Activated CD4-positive, alpha-beta T cell treated with anti-CD3 and anti-CD28 coated beads, Interleukin-2, amount 10 ng/mL, durations not matched to agents 24 days and 14 days (primary cell): ENCODE results near the gene NSUN3. TPM values are rescaled to one million over a fixed set of nuclear protein-coding genes. Genes with fewer than 3 reads are reported as not detected.

Source experiments
- DNase-seq: peaks from one replicate; pipeline ENCODE4 v3.0.0; 2022
- H3K27ac Mint-ChIP-seq: one replicate; pipeline ENCODE4 v1.8.0; 2022; ENCODE audit warnings: mild to moderate bottlenecking, mixed read lengths
- H3K27me3 Mint-ChIP-seq: one replicate; pipeline ENCODE4 v1.8.0; 2022; ENCODE audit warnings: mixed read lengths
- H3K36me3 Mint-ChIP-seq: one replicate; pipeline ENCODE4 v1.8.0; 2022; ENCODE audit warnings: low read depth, mild to moderate bottlenecking, mixed read lengths
- H3K4me1 Mint-ChIP-seq: one replicate; pipeline ENCODE4 v1.8.0; 2021; ENCODE audit warnings: mixed read lengths
- H3K4me3 Mint-ChIP-seq: one replicate; pipeline ENCODE4 v1.8.0; 2022; ENCODE audit warnings: mild to moderate bottlenecking, moderate library complexity, mixed read lengths
- H3K9me3 Mint-ChIP-seq: one replicate; pipeline ENCODE4 v1.8.0; 2021; ENCODE audit warnings: mixed read lengths
- intact Hi-C: fragments of 100-400 bp; cut with micrococcal nuclease; formaldehyde crosslinking; loops from one replicate; pipeline ENCODE4 v1.15.1; 2023
- total RNA-seq: library from RNA; stranded (reverse); gene quantifications from 2 replicates; pipeline ENCODE4 v1.2.3, GENCODE V29; 2022

The NSUN3 gene
- total RNA-seq, 1 donor from 2014 or later, result 17.9 TPM

- Mint-ChIP-seq H3K4me3 (no peak overlapping the region), H3K36me3 (peaks cover 4% of the 10 kb centered on the region), H3K4me1 (peaks cover 2% of the 10 kb centered on the region), H3K27ac (no peak overlapping the region), H3K9me3 (no peaks in the 10 kb centered on the region), H3K27me3 (no peaks in the 10 kb centered on the region)
- intact Hi-C loops, result no loop called here
- no peak for DNase-seq
Observed at GRCh38 chr3:94118390-94118789, 55.5 kb downstream of the NSUN3 start.

GRCh38 chr3:94121161-94121560, 58.3 kb downstream of the NSUN3 start:
- H3K4me3 Mint-ChIP-seq, result no peak overlapping the region
- DNase-seq, result no peak
- peaks cover 2% of the 10 kb centered on the region for H3K4me1 Mint-ChIP-seq
- H3K9me3 Mint-ChIP-seq, result no peaks in the 10 kb centered on the region
- no peaks in the 10 kb centered on the region for H3K27me3 Mint-ChIP-seq
- peaks cover 11% of the 10 kb centered on the region for H3K36me3 Mint-ChIP-seq
- intact Hi-C loops, result no loop called here
- no peak overlapping the region for H3K27ac Mint-ChIP-seq

GRCh38 chr3:94127115-94127514, 64.3 kb downstream of the NSUN3 start:
- H3K36me3 Mint-ChIP-seq, result peaks cover 16% of the 10 kb centered on the region
- H3K27ac Mint-ChIP-seq, result no peak overlapping the region
- no peaks in the 10 kb centered on the region for H3K9me3 Mint-ChIP-seq
- H3K4me1 Mint-ChIP-seq, result peaks cover under 1% of the 10 kb centered on the region
- no peak overlapping the region for H3K4me3 Mint-ChIP-seq
- DNase-seq, result no peak
- intact Hi-C loops, result no loop called here
- H3K27me3 Mint-ChIP-seq, result no peaks in the 10 kb centered on the region

GRCh38 chr3:94130690-94131089, 67.8 kb downstream of the NSUN3 start:
- intact Hi-C loops, result no loop called here
- DNase-seq, result no peak
- H3K4me3 Mint-ChIP-seq, result no peak overlapping the region
- no peak overlapping the region for H3K27ac Mint-ChIP-seq
- no peaks in the 10 kb centered on the region for H3K4me1 Mint-ChIP-seq
- peaks cover 4% of the 10 kb centered on the region for H3K9me3 Mint-ChIP-seq
- H3K27me3 Mint-ChIP-seq, result no peaks in the 10 kb centered on the region
- peaks cover 10% of the 10 kb centered on the region for H3K36me3 Mint-ChIP-seq

- H3K9me3 Mint-ChIP-seq, result peaks cover 4% of the 10 kb centered on the region
- no peak overlapping the region for H3K4me3 Mint-ChIP-seq
- DNase-seq, result no peak
- no peak overlapping the region for H3K27ac Mint-ChIP-seq
- no peaks in the 10 kb centered on the region for H3K4me1 Mint-ChIP-seq
- H3K27me3 Mint-ChIP-seq, result no peaks in the 10 kb centered on the region
- intact Hi-C loops, result no loop called here
- H3K36me3 Mint-ChIP-seq, result peaks cover 4% of the 10 kb centered on the region
Observed at GRCh38 chr3:94132777-94133176, 69.9 kb downstream of the NSUN3 start.

GRCh38 chr3:94136133-94136532, 73.3 kb downstream of the NSUN3 start:
- no peak for DNase-seq
- no peaks in the 10 kb centered on the region for H3K27me3 Mint-ChIP-seq
- H3K27ac Mint-ChIP-seq, result no peak overlapping the region
- intact Hi-C loops, result no loop called here
- H3K36me3 Mint-ChIP-seq, result no peaks in the 10 kb centered on the region
- no peaks in the 10 kb centered on the region for H3K4me1 Mint-ChIP-seq
- no peak overlapping the region for H3K4me3 Mint-ChIP-seq
- peaks cover 4% of the 10 kb centered on the region for H3K9me3 Mint-ChIP-seq

- H3K4me3 Mint-ChIP-seq, result no peak overlapping the region
- no peaks in the 10 kb centered on the region for H3K4me1 Mint-ChIP-seq
- peaks cover 4% of the 10 kb centered on the region for H3K9me3 Mint-ChIP-seq
- no peaks in the 10 kb centered on the region for H3K36me3 Mint-ChIP-seq
- DNase-seq, result no peak
- H3K27ac Mint-ChIP-seq, result no peak overlapping the region
- no peaks in the 10 kb centered on the region for H3K27me3 Mint-ChIP-seq
- intact Hi-C loops, result no loop called here
Observed at GRCh38 chr3:94137377-94137776, 74.5 kb downstream of the NSUN3 start.

- Mint-ChIP-seq H3K27ac (no peak overlapping the region), H3K4me3 (no peak overlapping the region), H3K9me3 (no peaks in the 10 kb centered on the region), H3K27me3 (peaks cover 1% of the 10 kb centered on the region), H3K4me1 (no peaks in the 10 kb centered on the region), H3K36me3 (no peaks in the 10 kb centered on the region)
- intact Hi-C loops, result no loop called here
- DNase-seq, result no peak
Observed at GRCh38 chr3:94146455-94146854, 83.6 kb downstream of the NSUN3 start.

GRCh38 chr3:94147012-94147411, 84.2 kb downstream of the NSUN3 start:
- H3K9me3 Mint-ChIP-seq, result no peaks in the 10 kb centered on the region
- DNase-seq, result no peak
- intact Hi-C loops, result no loop called here
- no peaks in the 10 kb centered on the region for H3K4me1 Mint-ChIP-seq
- no peak overlapping the region for H3K27ac Mint-ChIP-seq
- no peak overlapping the region for H3K4me3 Mint-ChIP-seq
- no peaks in the 10 kb centered on the region for H3K36me3 Mint-ChIP-seq
- peaks cover 1% of the 10 kb centered on the region for H3K27me3 Mint-ChIP-seq

- intact Hi-C loops, result no loop called here
- no peak for DNase-seq
- H3K27me3 Mint-ChIP-seq, result peaks cover 1% of the 10 kb centered on the region
- no peaks in the 10 kb centered on the region for H3K4me1 Mint-ChIP-seq
- H3K36me3 Mint-ChIP-seq, result no peaks in the 10 kb centered on the region
- H3K4me3 Mint-ChIP-seq, result no peak overlapping the region
- H3K9me3 Mint-ChIP-seq, result no peaks in the 10 kb centered on the region
- no peak overlapping the region for H3K27ac Mint-ChIP-seq
Observed at GRCh38 chr3:94150113-94150512, 87.3 kb downstream of the NSUN3 start.

GRCh38 chr3:94156626-94157025, 93.8 kb downstream of the NSUN3 start:
- Mint-ChIP-seq H3K27ac (no peak overlapping the region), H3K4me1 (no peaks in the 10 kb centered on the region), H3K9me3 (no peaks in the 10 kb centered on the region), H3K36me3 (no peaks in the 10 kb centered on the region), H3K4me3 (no peak overlapping the region), H3K27me3 (peaks cover 2% of the 10 kb centered on the region)
- intact Hi-C loops, result no loop called here
- DNase-seq, result no peak

GRCh38 chr3:94158512-94158911, 95.7 kb downstream of the NSUN3 start:
- Mint-ChIP-seq H3K27ac (no peak overlapping the region), H3K9me3 (no peaks in the 10 kb centered on the region), H3K36me3 (no peaks in the 10 kb centered on the region), H3K4me3 (no peak overlapping the region), H3K27me3 (peaks cover 2% of the 10 kb centered on the region), H3K4me1 (no peaks in the 10 kb centered on the region)
- no peak for DNase-seq
- intact Hi-C loops, result no loop called here

- no peak overlapping the region for H3K4me3 Mint-ChIP-seq
- intact Hi-C loops, result no loop called here
- H3K9me3 Mint-ChIP-seq, result no peaks in the 10 kb centered on the region
- H3K36me3 Mint-ChIP-seq, result no peaks in the 10 kb centered on the region
- H3K27ac Mint-ChIP-seq, result no peak overlapping the region
- DNase-seq, result no peak
- peaks cover 2% of the 10 kb centered on the region for H3K27me3 Mint-ChIP-seq
- no peaks in the 10 kb centered on the region for H3K4me1 Mint-ChIP-seq
Observed at GRCh38 chr3:94159062-94159828, 96.4 kb downstream of the NSUN3 start.

GRCh38 chr3:94162700-94163099, 99.8 kb downstream of the NSUN3 start:
- intact Hi-C loops, result no loop called here
- Mint-ChIP-seq H3K36me3 (no peaks in the 10 kb centered on the region), H3K9me3 (no peaks in the 10 kb centered on the region), H3K4me3 (no peak overlapping the region), H3K4me1 (no peaks in the 10 kb centered on the region), H3K27ac (no peak overlapping the region), H3K27me3 (no peaks in the 10 kb centered on the region)
- no peak for DNase-seq

GRCh38 chr3:94167346-94167745, 104.5 kb downstream of the NSUN3 start:
- H3K9me3 Mint-ChIP-seq, result no peaks in the 10 kb centered on the region
- no peak for DNase-seq
- H3K36me3 Mint-ChIP-seq, result no peaks in the 10 kb centered on the region
- H3K4me3 Mint-ChIP-seq, result no peak overlapping the region
- intact Hi-C loops, result no loop called here
- H3K4me1 Mint-ChIP-seq, result no peaks in the 10 kb centered on the region
- H3K27me3 Mint-ChIP-seq, result no peaks in the 10 kb centered on the region
- H3K27ac Mint-ChIP-seq, result no peak overlapping the region
